HepG2 (cell line): ENCODE results near the gene BAG3. TPM values are rescaled to one million over a fixed set of nuclear protein-coding genes. Genes with fewer than 3 reads are reported as not detected.

Experiments used
- ATF4 ChIP-seq, 2 experiments: fragments of 450-650 bp in 1 of 2; sonication (generic) in 1 of 2; formaldehyde crosslinking; IDR thresholded peaks; 2 replicates each; pipeline versions ENCODE4 v1.5.0 to v1.8.0; 2020 to 2022; ENCODE audit warnings: mild to moderate bottlenecking in 1 of 2, missing genetic modification reagents in 1 of 2
- BRD4 ChIP-seq: sonication (generic); formaldehyde crosslinking; IDR thresholded peaks from 2 replicates; pipeline ENCODE4 v1.4.0; 2020; ENCODE audit warnings: missing genetic modification reagents
- CCDC6 ChIP-seq: sonication (generic); formaldehyde crosslinking; IDR thresholded peaks from 2 replicates; pipeline ENCODE4 v1.8.1; 2022; ENCODE audit warnings: mild to moderate bottlenecking, missing genetic modification reagents, moderate library complexity
- E2F2 ChIP-seq: sonication (generic); formaldehyde crosslinking; IDR thresholded peaks from 2 replicates; pipeline ENCODE4 v1.4.0; 2020; ENCODE audit warnings: missing genetic modification reagents, borderline replicate concordance
- EZH2 ChIP-seq: conservative IDR thresholded peaks from 2 replicates; pipeline ENCODE4 v1.6.1; 2012; ENCODE audit warnings: mild to moderate bottlenecking, low read depth, low read length, moderate library complexity
- FOXA3 ChIP-seq: IDR thresholded peaks from 2 replicates; pipeline ENCODE4 v1.6.1; 2016; ENCODE audit warnings: missing genetic modification reagents, missing compliant biosample characterization
- KDM2A ChIP-seq: sonication (generic); formaldehyde crosslinking; IDR thresholded peaks from 2 replicates; pipeline ENCODE4 v1.4.0; 2020; ENCODE audit warnings: low read depth, missing genetic modification reagents, borderline replicate concordance
- KMT2B ChIP-seq: IDR thresholded peaks from 2 replicates; pipeline ENCODE4 v1.6.1; 2016; ENCODE audit warnings: missing genetic modification reagents, missing compliant biosample characterization
- MYPOP ChIP-seq: sonication (generic); formaldehyde crosslinking; IDR thresholded peaks from 2 replicates; pipeline ENCODE4 v1.8.1; 2023; ENCODE audit warnings: mild to moderate bottlenecking, moderate library complexity, missing genetic modification reagents
- NRL ChIP-seq: sonication (generic); formaldehyde crosslinking; IDR thresholded peaks from 2 replicates; pipeline ENCODE4 v1.5.0; 2020; ENCODE audit warnings: missing genetic modification reagents, mild to moderate bottlenecking, moderate library complexity, borderline replicate concordance
- PRPF4 ChIP-seq: fragments of 200-400 bp; formaldehyde crosslinking; IDR thresholded peaks from 2 replicates; pipeline ENCODE4 v1.6.1; 2016; ENCODE audit warnings: low read length, low read depth; ENCODE audit not compliant: poor library complexity, severe bottlenecking
- SOX13 ChIP-seq, 3 experiments: fragments of 450-650 bp in 1 of 3; sonication (generic) in 1 of 3; formaldehyde crosslinking in 1 of 3; IDR thresholded peaks in 2 of 3; conservative IDR thresholded peaks in 1 of 3; 2 replicates each; pipeline versions ENCODE4 v1.5.0 to v1.6.1; 2016 to 2020; ENCODE audit warnings: antibody characterized with exemption in 1 of 3, mild to moderate bottlenecking in 1 of 3, missing compliant biosample characterization in 1 of 3, missing genetic modification reagents in 1 of 3, moderate library complexity in 1 of 3
- TAF15 ChIP-seq: fragments of 200-400 bp; formaldehyde crosslinking; IDR thresholded peaks from one replicate; pipeline ENCODE4 v1.6.1; 2018; ENCODE audit warnings: mild to moderate bottlenecking, low read depth, low read length; ENCODE audit not compliant: poor library complexity, severe bottlenecking
- UBTF ChIP-seq: sonication (generic); formaldehyde crosslinking; IDR thresholded peaks from 2 replicates; pipeline ENCODE4 v1.4.0; 2020; ENCODE audit warnings: mild to moderate bottlenecking, missing genetic modification reagents
- XRCC5 ChIP-seq: fragments of 200-400 bp; formaldehyde crosslinking; optimal IDR thresholded peaks from 2 replicates; pipeline ENCODE3; 2017; ENCODE audit warnings: mild to moderate bottlenecking, low read length
- ZBTB2 ChIP-seq: sonication (generic); formaldehyde crosslinking; IDR thresholded peaks from 2 replicates; pipeline ENCODE4 v1.8.0; 2022; ENCODE audit warnings: low read depth, missing genetic modification reagents
- ZBTB3 ChIP-seq: sonication (generic); formaldehyde crosslinking; IDR thresholded peaks from 2 replicates; pipeline ENCODE4 v1.4.0; 2020; ENCODE audit warnings: low read depth, mild to moderate bottlenecking, moderate library complexity, missing genetic modification reagents, borderline replicate concordance
- ZC3H4 ChIP-seq: sonication (generic); formaldehyde crosslinking; IDR thresholded peaks from 2 replicates; pipeline ENCODE4 v1.4.0; 2020; ENCODE audit warnings: missing genetic modification reagents, borderline replicate concordance
- ZNF296 ChIP-seq: sonication (generic); formaldehyde crosslinking; conservative IDR thresholded peaks from 2 replicates; pipeline ENCODE4 v1.5.0; 2020; ENCODE audit warnings: mild to moderate bottlenecking, missing genetic modification reagents
- ZNF362 ChIP-seq: sonication (generic); formaldehyde crosslinking; IDR thresholded peaks from 2 replicates; pipeline ENCODE4 v1.4.0; 2020; ENCODE audit warnings: missing genetic modification reagents, mild to moderate bottlenecking, borderline replicate concordance
- ZNF772 ChIP-seq: sonication (generic); formaldehyde crosslinking; IDR thresholded peaks from 2 replicates; pipeline ENCODE4 v1.5.0; 2020; ENCODE audit warnings: mild to moderate bottlenecking, missing genetic modification reagents
- polyA plus RNA-seq, 8 experiments: library from polyadenylated mRNA; depleted of rRNA in 3 of 8; stranded (reverse) in 7 of 8; unstranded in 1 of 8; fragments of >200 nt; fragmentation: Illumina TruSeq in 4 of 8; extraction: Trizol in 4 of 8; gene quantifications; 2 replicates each; pipeline versions ENCODE4 v1.2.1 to v1.2.3, GENCODE V29; 2011 to 2016; ENCODE audit warnings: low read depth in 4 of 8, missing spikeins in 1 of 8, mixed read lengths in 1 of 8; ENCODE audit not compliant: insufficient read depth in 1 of 8
- total RNA-seq, 5 experiments: library from RNA; depleted of rRNA; stranded (reverse); fragments of >200 nt; fragmentation: Illumina TruSeq; extraction: Trizol; gene quantifications; 2 replicates each; pipeline ENCODE4 v1.2.3, GENCODE V29; 2016; ENCODE audit warnings: low read depth in 1 of 5

Gene BAG3
- total and polyA plus RNA-seq, 2 of the 13 experiments (the other 11 are each of a cell fraction or from before 2014, with no cell fraction given) = 2.9 to 6.7 TPM

GRCh38 chr10:119725517-119725827, 74.3 kb downstream of the BAG3 start (continued):
- peak; percentile 87 for TF ChIP-seq ZBTB2 (CRISPR knock-in tag)
- TF ChIP-seq CCDC6 (CRISPR knock-in tag) = peak; percentile 64; the same call in 1 of the 2 replicates
- TF ChIP-seq PRPF4 = no peak
- TF ChIP-seq TAF15 = peak; percentile 39
- TF ChIP-seq UBTF (CRISPR knock-in tag) = peak; percentile 99
- no peak for TF ChIP-seq ZC3H4 (CRISPR knock-in tag)
- TF ChIP-seq ZBTB3 (CRISPR knock-in tag) = no peak
- no peak for TF ChIP-seq EZH2
- TF ChIP-seq ATF4 (CRISPR knock-in tag; IDR thresholded peaks at IDR 0.05) = 0 out of 4 replicates have a peak, but pooled peaks of 1 of the 2 experiments have one; percentile 22
- peak; percentile 7 for TF ChIP-seq XRCC5
- peak; percentile 22; the same call in 1 of the 2 replicates for TF ChIP-seq ZNF296 (CRISPR knock-in tag)
- no peak for TF ChIP-seq ZNF362 (CRISPR knock-in tag)
- no peak for TF ChIP-seq SOX13 (IDR thresholded peaks at IDR 0.05)
- TF ChIP-seq SOX13 (CRISPR knock-in tag; conservative IDR thresholded peaks at IDR 0.05 in 1 of 2, IDR thresholded peaks at IDR 0.05 in 1 of 2) = peak in 1 of 2 experiments; percentile 35; a peak in 2 of 4 replicates
- peak; percentile 49; the same call in 1 of the 2 replicates for TF ChIP-seq E2F2
- peak; percentile 71; the same call in 1 of the 2 replicates for TF ChIP-seq KMT2B (CRISPR knock-in tag)
- peak; percentile 91 for TF ChIP-seq BRD4 (CRISPR knock-in tag)
- TF ChIP-seq MYPOP (CRISPR knock-in tag) = peak; percentile 54; the same call in 1 of the 2 replicates
- TF ChIP-seq FOXA3 = 0 out of 2 replicates have a peak, but pooled peaks have one; percentile 3
- peak; percentile 78 for TF ChIP-seq NRL (CRISPR knock-in tag)
- peak; percentile 63; the same call in 1 of the 2 replicates for TF ChIP-seq ZNF772 (CRISPR knock-in tag)
- TF ChIP-seq KDM2A = peak; percentile 65
